Erythroblast (primary cell): ENCODE data around the gene TMEM30B.

Experiments
- GATA1 ChIP-seq: IDR thresholded peaks from 2 replicates; pipeline ENCODE4 v1.6.1; 2011; ENCODE audit warnings: low read depth, mild to moderate bottlenecking, control low read depth, low read length, moderate library complexity
- POLR2A ChIP-seq: IDR thresholded peaks from 2 replicates; pipeline ENCODE4 v1.6.1; 2011; ENCODE audit warnings: mild to moderate bottlenecking, low read length

- TF ChIP-seq POLR2A (no peak), GATA1 (no peak)
Observed at GRCh38 chr14:61264651-61265050, 16.5 kb downstream of the TMEM30B start.
